A549 (cell line): Measurements from ENCODE around the gene RPS6KB1. TPM values are rescaled to one million over a fixed set of nuclear protein-coding genes. Genes with fewer than 3 reads are reported as not detected.
"Not testable (repeated sequence)": the region's sequence is repeated elsewhere in the genome, so short reads cannot be mapped to it uniquely, and the experiment has no call there.

Source experiments
- ATAC-seq, 2 experiments: fragments of 200-7000 bp in 1 of 2; fragments of >200 bp in 1 of 2; cut with Nextera tagmentation in 1 of 2; cut with Tn5 transposase in 1 of 2; 3 replicates each; pipeline versions ENCODE4 v1.8.0 to v1.9.1; 2018 to 2020; ENCODE audit warnings: mild to moderate bottlenecking in 1 of 2, moderate library complexity in 1 of 2
- CTCF ChIA-PET: fragments of 300-600 bp; sonication (Branson Sonifier 250); formaldehyde crosslinking; extraction: SDS; loops from one replicate; lab custom pipeline; 2021; ENCODE audit warnings: antibody characterized with exemption, inconsistent platforms; lab: Yijun Ruan, JAX
- POLR2A ChIA-PET: fragments of 350-600 bp; formaldehyde crosslinking; extraction: SDS; loops from one replicate; lab custom pipeline; 2021; ENCODE audit warnings: antibody characterized with exemption, inconsistent platforms; lab: Yijun Ruan, JAX
- DNase-seq, 2 experiments: peaks; one replicate each; pipeline versions ENCODE4 v3.0.0 to v3.0.0-alpha.2; 2011 to 2016; ENCODE audit warnings: low read depth in 1 of 2, low spot score in 1 of 2
- FAIRE-seq: peaks from 2 replicates; lab custom pipeline; 2011; peaks lifted over from hg19 to GRCh38; lab: Jason Lieb, UNC
- H3K27ac ChIP-seq, 2 experiments: fragments of >200 bp; sonication (Bioruptor Twin); formaldehyde crosslinking; 3 replicates each; pipeline ENCODE4 v1.5.1; 2016 to 2017
- H3K4me1 ChIP-seq: fragments of >200 bp; sonication (Bioruptor Twin); formaldehyde crosslinking; 3 replicates; pipeline ENCODE4 v1.6.1; 2016
- H3K4me2 ChIP-seq: fragments of >200 bp; sonication (Bioruptor Twin); formaldehyde crosslinking; 3 replicates; pipeline ENCODE4 v1.6.1; 2016
- H3K4me3 ChIP-seq: fragments of >200 bp; sonication (Bioruptor Twin); formaldehyde crosslinking; 3 replicates; pipeline ENCODE4 v1.5.1; 2016
- H3K9me3 ChIP-seq: fragments of >200 bp; sonication (Bioruptor Twin); formaldehyde crosslinking; 3 replicates; pipeline ENCODE4 v1.6.1; 2016
- CBX8 ChIP-seq: fragments of 200-600 bp; sonication (generic); IDR thresholded peaks from 2 replicates; pipeline ENCODE4 v1.6.1; 2016
- CTCF ChIP-seq: fragments of >200 bp; sonication (Bioruptor Twin); formaldehyde crosslinking; IDR thresholded peaks from 3 replicates; pipeline ENCODE4 v1.5.1; 2016
- EHMT2 ChIP-seq: fragments of 200-600 bp; sonication (generic); IDR thresholded peaks from 2 replicates; pipeline ENCODE4 v1.6.1; 2016; ENCODE audit warnings: antibody characterized with exemption, low read depth, mild to moderate bottlenecking, moderate library complexity
- HOXB5 ChIP-seq: fragments of 250-450 bp; sonication (Bioruptor Pico); IDR thresholded peaks from 2 replicates; pipeline ENCODE4 v1.5.0; 2020; ENCODE audit warnings: mild to moderate bottlenecking, moderate library complexity
- JUN ChIP-seq, 2 experiments: fragments of >200 bp; sonication (Bioruptor Twin); formaldehyde crosslinking; IDR thresholded peaks; 2 replicates in 1 of 2; 3 replicates in 1 of 2; pipeline ENCODE4 v1.6.1; 2016 to 2017
- KDM1A ChIP-seq: fragments of 200-600 bp; sonication (generic); IDR thresholded peaks from 2 replicates; pipeline ENCODE4 v1.6.1; 2016; ENCODE audit warnings: low read depth, mild to moderate bottlenecking
- MAFK ChIP-seq: fragments of 450-650 bp; IDR thresholded peaks from 2 replicates; pipeline ENCODE4 v1.6.1; 2014; ENCODE audit not compliant: partially characterized antibody
- PHF8 ChIP-seq: fragments of 200-600 bp; sonication (generic); IDR thresholded peaks from 2 replicates; pipeline ENCODE4 v1.6.1; 2016; ENCODE audit warnings: low read depth, mild to moderate bottlenecking, antibody characterized with exemption, moderate library complexity, borderline replicate concordance
- RAD21 ChIP-seq, 2 experiments: fragments of >200 bp in 1 of 2; sonication (Bioruptor Twin) in 1 of 2; formaldehyde crosslinking in 1 of 2; IDR thresholded peaks in 1 of 2; conservative IDR thresholded peaks in 1 of 2; 2 replicates in 1 of 2; 3 replicates in 1 of 2; pipeline ENCODE4 v1.6.1; 2012 to 2018; ENCODE audit warnings: inconsistent platforms in 1 of 2
- RARB ChIP-seq: fragments of 250-450 bp; sonication (Bioruptor Pico); IDR thresholded peaks from 2 replicates; pipeline ENCODE4 v1.8.0; 2021; ENCODE audit warnings: mild to moderate bottlenecking, moderate library complexity
- REST ChIP-seq: fragments of 200-600 bp; sonication (generic); IDR thresholded peaks from 2 replicates; pipeline ENCODE4 v1.6.1; 2016; ENCODE audit warnings: antibody characterized with exemption, mild to moderate bottlenecking, moderate library complexity
- RNF2 ChIP-seq: fragments of 200-600 bp; sonication (generic); IDR thresholded peaks from 2 replicates; pipeline ENCODE4 v1.6.1; 2016; ENCODE audit warnings: low read depth, mild to moderate bottlenecking, antibody characterized with exemption, moderate library complexity, borderline replicate concordance
- TP53 ChIP-seq: fragments of 250-450 bp; sonication (Bioruptor Pico); IDR thresholded peaks from 2 replicates; pipeline ENCODE4 v1.5.0; 2021; ENCODE audit warnings: mild to moderate bottlenecking, moderate library complexity
- USF2 ChIP-seq: fragments of 450-650 bp; IDR thresholded peaks from 2 replicates; pipeline ENCODE4 v1.6.1; 2014; ENCODE audit warnings: antibody characterized with exemption
- ZNF302 ChIP-seq: fragments of 250-450 bp; sonication (Bioruptor Pico); IDR thresholded peaks from 2 replicates; pipeline ENCODE4 v1.9.0; 2021; ENCODE audit warnings: inconsistent platforms, mild to moderate bottlenecking, moderate library complexity
- WGBS: methylation state at CpG from one replicate; pipeline ENCODE4 v1.1.6; 2017; ENCODE audit errors: missing lambda C conversion rate; 5-methylcytosine and 5-hydroxymethylcytosine counted together
- polyA plus RNA-seq, 4 experiments: library from polyadenylated mRNA; depleted of rRNA in 3 of 4; stranded (reverse); fragments of >200 nt; fragmentation: RNase III in 1 of 4; extraction: RNeasy Plus Mini Kit Qiagen cat#74134 plus additional on column Dnase treatment in 1 of 4; gene quantifications; 2 replicates in 3 of 4; 3 replicates in 1 of 4; pipeline ENCODE4 v1.2.3, GENCODE V29; 2011 to 2017

Gene RPS6KB1
- polyA plus RNA-seq, 2 of the 4 experiments (the other 2 are of a cell fraction): 57.3 to 81.7 TPM

DNA sequence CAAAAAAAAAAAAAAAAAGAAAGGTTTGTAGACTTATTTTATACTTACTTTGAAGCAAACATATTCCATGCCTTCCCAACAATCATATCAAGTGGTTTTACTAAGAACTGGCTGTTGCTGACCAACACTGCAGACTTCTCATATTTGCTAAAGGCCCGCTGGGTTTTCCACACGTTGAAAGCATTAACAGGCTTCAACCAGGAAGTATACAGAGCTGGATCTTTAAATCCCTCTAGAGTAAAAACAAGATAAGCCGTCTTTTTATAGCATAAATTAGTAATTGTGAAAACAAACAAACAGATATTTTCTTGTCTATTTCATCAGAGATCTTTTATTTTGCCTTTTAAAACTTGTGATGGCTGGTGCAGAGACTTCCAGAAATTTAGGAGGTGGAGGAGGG, 29.3 kb upstream of the RPS6KB1 start:
- TF ChIP-seq RNF2 (no peak), CTCF (no peak), RAD21 (conservative IDR thresholded peaks at IDR 0.05 in 1 of 2, IDR thresholded peaks at IDR 0.05 in 1 of 2) (no peak), TP53 (CRISPR knock-in tag) (no peak), HOXB5 (CRISPR knock-in tag) (no peak), KDM1A (no peak), PHF8 (no peak)
- Histone ChIP-seq H3K4me2 (no peak overlapping the region), H3K27ac (peak overlapping the region in 1 of 2 experiments; percentile 11; a peak in 3 of 6 replicates), H3K9me3 (no peaks in the 10 kb centered on the region), H3K4me3 (no peak overlapping the region), H3K4me1 (peaks cover 11% of the 10 kb centered on the region)
- ChIA-PET POLR2A (no interaction called here), CTCF (interaction anchor here (0.6 to 1.5 kb wide), 4 partner anchors 20 to 199 kb away, joined by 3 to 4 read pairs (median 4); no protein-coding TSS in a partner anchor)
- 87% methylated on average over 3 of the region's 3 CpGs for WGBS
- DNase-seq (no peak), FAIRE-seq (no peak), ATAC-seq (no peak)

DNA sequence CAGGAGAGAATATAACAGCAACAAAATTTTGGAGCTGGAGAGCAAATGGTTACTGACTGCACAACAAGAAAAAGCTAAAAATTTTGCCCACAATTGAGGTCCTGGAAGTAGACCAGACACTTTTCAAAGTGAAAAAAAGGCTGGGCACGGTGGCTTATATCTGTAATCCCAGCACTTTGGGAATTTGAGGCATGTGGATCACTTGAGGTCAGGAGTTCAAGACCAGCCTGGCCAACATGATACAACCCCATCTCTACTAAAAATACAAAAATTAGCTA, 23.0 kb upstream of the RPS6KB1 start:
- no peaks in the 10 kb centered on the region for H3K9me3 ChIP-seq
- ATAC-seq (no peak), FAIRE-seq (no peak), DNase-seq (no peak)
- TF ChIP-seq CBX8: no peak
- TF ChIP-seq EHMT2: 0 out of 2 replicates have a peak, but pooled peaks have one; percentile 34
- TF ChIP-seq RARB (CRISPR knock-in tag): no peak
- peaks cover 5% of the 10 kb centered on the region; the same call in 2 of the 3 replicates for H3K4me1 ChIP-seq
- no peak overlapping the region for H3K4me3 ChIP-seq
- no peak overlapping the region for H3K4me2 ChIP-seq
- ChIA-PET CTCF (interaction anchor here (0.6 to 4.5 kb wide), 9 partner anchors 8 to 364 kb away, joined by 3 to 15 read pairs (median 3); no protein-coding TSS in a partner anchor), POLR2A (no interaction called here)
- no peak overlapping the region; a peak in 1 of 6 replicates for H3K27ac ChIP-seq
- WGBS: 74% methylated on average over 1 of the region's 1 CpG

DNA sequence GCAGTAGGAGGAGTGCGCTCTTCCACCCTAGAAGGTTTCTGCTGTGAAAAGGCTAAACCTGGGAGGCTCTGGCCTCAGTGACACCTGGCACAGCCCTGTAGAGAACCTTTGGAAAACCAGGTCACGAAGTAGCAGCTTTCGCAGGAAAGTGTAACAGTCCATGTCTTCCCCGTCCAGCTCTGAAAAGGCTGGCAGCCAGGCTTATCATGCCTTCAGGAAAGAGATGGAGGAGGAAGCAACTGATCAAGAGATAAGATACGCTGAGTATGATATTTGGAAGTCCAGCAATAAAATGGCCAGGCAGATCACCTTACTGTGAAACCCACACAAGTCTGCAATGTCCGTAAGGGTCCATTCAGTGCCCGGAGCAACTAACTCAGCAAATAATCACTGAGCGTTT, 22.4 kb upstream of the RPS6KB1 start:
- ATAC-seq (no peak), FAIRE-seq (no peak), DNase-seq (no peak)
- POLR2A ChIA-PET: no interaction called here
- no peak overlapping the region for H3K27ac ChIP-seq
- no peak overlapping the region for H3K4me3 ChIP-seq
- H3K9me3 ChIP-seq: no peaks in the 10 kb centered on the region
- WGBS: 93% methylated on average over 8 of the region's 8 CpGs
- CTCF ChIA-PET: interaction anchor here (0.7 to 4.5 kb wide), 7 partner anchors 12 to 258 kb away, joined by 3 to 15 read pairs (median 5); no protein-coding TSS in a partner anchor
- H3K4me1 ChIP-seq: peaks cover 5% of the 10 kb centered on the region; the same call in 2 of the 3 replicates
- no peak overlapping the region for H3K4me2 ChIP-seq
- TF ChIP-seq MAFK (peak; percentile 3), ZNF302 (no peak)
- TF ChIP-seq, all 56 proteins: peak for 1

GRCh38 chr17:59872351-59872750, 20.6 kb upstream of the RPS6KB1 start:
- Histone ChIP-seq H3K9me3 (no peaks in the 10 kb centered on the region), H3K4me3 (no peak overlapping the region), H3K4me1 (peaks cover 5% of the 10 kb centered on the region; the same call in 2 of the 3 replicates), H3K27ac (no peak overlapping the region), H3K4me2 (no peak overlapping the region)
- no peak for FAIRE-seq
- peak in 1 of 2 experiments; percentile 29 for DNase-seq
- ChIA-PET POLR2A (no interaction called here), CTCF (interaction anchor here (0.6 to 4.5 kb wide), 8 partner anchors 13 to 692 kb away, joined by 3 to 15 read pairs (median 3); no protein-coding TSS in a partner anchor)
- TF ChIP-seq USF2 (no peak), REST (no peak), JUN (IDR thresholded peaks at IDR 0.05) (no peak), RNF2 (no peak), ZNF302 (no peak)
- no peak for ATAC-seq

- H3K27ac ChIP-seq, CTCF ChIA-PET, H3K4me2 ChIP-seq, DNase-seq, H3K9me3 ChIP-seq, H3K4me1 ChIP-seq, FAIRE-seq, ATAC-seq, H3K4me3 ChIP-seq: not testable (repeated sequence)
- 92% methylated on average over 8 of the region's 8 CpGs for WGBS
- POLR2A ChIA-PET: interaction anchor here (0.6 kb wide), 1 partner anchor 638 kb away, joined by 8 read pairs; no protein-coding TSS in a partner anchor
Measured at GRCh38 chr17:59873414-59873813, 19.5 kb upstream of the RPS6KB1 start.
